Mesenchymal stem cell (in vitro differentiated cells and primary cell): ENCODE results near the gene GARIN1A.

Source experiments
- DNase-seq: peaks from one replicate; pipeline ENCODE4 v3.0.0-alpha.2; 2013
- H2AFZ ChIP-seq: one replicate; pipeline ENCODE4 v1.6.1; 2013; ENCODE audit warnings: low read depth, mild to moderate bottlenecking, control low read depth, inconsistent platforms, low read length, moderate library complexity
- H2AK5ac ChIP-seq: 2 replicates; pipeline ENCODE4 v1.6.1; 2013; ENCODE audit warnings: low read length, moderate library complexity, mild to moderate bottlenecking, inconsistent platforms; ENCODE audit not compliant: severe bottlenecking
- H2BK120ac ChIP-seq: one replicate; pipeline ENCODE4 v1.6.1; 2013; ENCODE audit warnings: low read depth, mild to moderate bottlenecking, inconsistent platforms, low read length, moderate library complexity
- H2BK12ac ChIP-seq, 2 experiments: one replicate each; pipeline ENCODE4 v1.6.1; 2013; ENCODE audit warnings: inconsistent platforms in 2 of 2, low read length in 2 of 2, mild to moderate bottlenecking in 2 of 2, moderate library complexity in 2 of 2, control low read depth in 1 of 2
- H2BK15ac ChIP-seq: one replicate; pipeline ENCODE4 v1.6.1; 2013; ENCODE audit warnings: mild to moderate bottlenecking, low read depth, inconsistent platforms; ENCODE audit not compliant: poor library complexity, severe bottlenecking
- H2BK5ac ChIP-seq: 2 replicates; pipeline ENCODE4 v1.6.1; 2013; ENCODE audit warnings: low read depth, mild to moderate bottlenecking, low read length, control low read depth, inconsistent platforms; ENCODE audit not compliant: poor library complexity, severe bottlenecking
- H3K14ac ChIP-seq, 2 experiments: one replicate each; pipeline ENCODE4 v1.6.1; 2013; ENCODE audit warnings: inconsistent platforms in 2 of 2, low read length in 2 of 2, control low read depth in 1 of 2, mild to moderate bottlenecking in 1 of 2, moderate library complexity in 1 of 2
- H3K18ac ChIP-seq, 2 experiments: one replicate each; pipeline ENCODE4 v1.6.1; 2013; ENCODE audit warnings: inconsistent platforms in 2 of 2, low read length in 2 of 2, control low read depth in 1 of 2, low read depth in 1 of 2, mild to moderate bottlenecking in 1 of 2
- H3K23ac ChIP-seq, 2 experiments: one replicate each; pipeline ENCODE4 v1.6.1; 2013; ENCODE audit warnings: inconsistent platforms in 2 of 2, low read length in 2 of 2, mild to moderate bottlenecking in 2 of 2, moderate library complexity in 2 of 2, control low read depth in 1 of 2
- H3K27ac ChIP-seq: 2 replicates; pipeline ENCODE4 v1.5.1; 2013; ENCODE audit warnings: mild to moderate bottlenecking, moderate library complexity, low read length, control low read depth, inconsistent platforms; ENCODE audit not compliant: poor library complexity, severe bottlenecking
- H3K27me3 ChIP-seq, 2 experiments: 2 replicates each; pipeline versions ENCODE4 v1.6.1 to v1.7.0; 2013; ENCODE audit warnings: low read length in 2 of 2, mild to moderate bottlenecking in 2 of 2, moderate library complexity in 2 of 2, control low read depth in 1 of 2, inconsistent platforms in 1 of 2; ENCODE audit not compliant: control insufficient read depth in 1 of 2, insufficient read depth in 1 of 2
- H3K36me3 ChIP-seq, 2 experiments: 2 replicates each; pipeline versions ENCODE4 v1.6.1 to v1.7.0; 2013; ENCODE audit warnings: low read length in 2 of 2, control low read depth in 1 of 2, inconsistent platforms in 1 of 2, low read depth in 1 of 2, mild to moderate bottlenecking in 1 of 2; ENCODE audit not compliant: insufficient read depth in 2 of 2, control insufficient read depth in 1 of 2
- H3K4ac ChIP-seq, 2 experiments: one replicate each; pipeline ENCODE4 v1.6.1; 2013; ENCODE audit warnings: inconsistent platforms in 2 of 2, low read length in 2 of 2, mild to moderate bottlenecking in 2 of 2, moderate library complexity in 2 of 2, control low read depth in 1 of 2, low read depth in 1 of 2
- H3K4me1 ChIP-seq: 2 replicates; pipeline ENCODE4 v1.6.1; 2013; ENCODE audit warnings: low read depth, low read length, control low read depth; ENCODE audit not compliant: control insufficient read depth, insufficient read depth
- H3K4me2 ChIP-seq: 2 replicates; pipeline ENCODE4 v1.6.1; 2013; ENCODE audit warnings: low read length, mild to moderate bottlenecking, inconsistent platforms; ENCODE audit not compliant: poor library complexity, severe bottlenecking
- H3K4me3 ChIP-seq, 2 experiments: 2 replicates each; pipeline versions ENCODE4 v1.5.1 to v1.7.0; 2013; ENCODE audit warnings: low read length in 2 of 2, mild to moderate bottlenecking in 2 of 2, control low read depth in 1 of 2, low read depth in 1 of 2; ENCODE audit not compliant: insufficient read depth in 1 of 2
- H3K79me1 ChIP-seq: replicated peaks from 2 replicates; pipeline ENCODE4 v1.6.1; 2013; ENCODE audit warnings: mild to moderate bottlenecking, control low read depth, low read length, inconsistent platforms; ENCODE audit not compliant: poor library complexity, severe bottlenecking
- H3K9ac ChIP-seq: 2 replicates; pipeline ENCODE4 v1.7.0; 2013; ENCODE audit warnings: mild to moderate bottlenecking, low read length, moderate library complexity
- H3K9me3 ChIP-seq: 2 replicates; pipeline ENCODE4 v1.7.0; 2013; ENCODE audit warnings: mild to moderate bottlenecking, low read length; ENCODE audit not compliant: control insufficient read depth
- H4K8ac ChIP-seq: one replicate; pipeline ENCODE4 v1.6.1; 2013; ENCODE audit warnings: inconsistent platforms, mild to moderate bottlenecking, low read length, moderate library complexity
- H4K91ac ChIP-seq: one replicate; pipeline ENCODE4 v1.6.1; 2013; ENCODE audit warnings: mild to moderate bottlenecking, low read length, inconsistent platforms
- WGBS: methylation state at CpG from one replicate; pipeline ENCODE4 v1.1.7; 2013; ENCODE audit warnings: mixed read lengths; 5-methylcytosine and 5-hydroxymethylcytosine counted together

GARIN1A gene

DNA sequence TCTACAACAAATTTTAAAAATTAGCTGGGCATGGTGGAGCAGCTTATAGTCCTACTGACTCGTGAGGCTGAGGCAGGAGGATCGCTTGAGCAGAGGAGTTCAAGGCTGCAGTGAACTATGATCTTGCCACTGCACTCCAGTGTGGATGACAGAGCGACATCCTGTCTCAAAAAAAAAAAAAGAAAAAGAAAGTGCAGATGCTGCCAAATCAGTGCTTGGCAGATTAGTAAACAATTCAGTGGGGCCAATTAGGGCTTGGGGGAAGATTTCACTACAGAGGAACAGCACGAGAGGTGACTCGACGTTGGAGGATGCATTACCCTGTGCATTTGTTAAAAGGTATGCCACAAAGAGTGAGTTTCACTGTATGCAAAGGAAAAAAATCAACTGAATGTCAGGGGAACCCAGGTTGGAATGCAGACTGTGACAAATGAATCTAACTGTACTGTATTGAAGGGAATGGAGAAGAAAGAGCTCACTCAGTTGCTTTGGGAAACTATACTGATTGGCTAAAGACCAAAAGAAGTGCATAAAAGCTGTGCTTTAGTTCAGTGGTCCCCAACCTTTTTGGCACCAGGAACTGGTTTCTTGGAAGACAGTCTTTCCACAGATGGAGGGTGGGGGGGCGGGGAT lies 31.6 kb downstream of the GARIN1A start:
- no peak overlapping the region for H4K8ac ChIP-seq
- H3K27me3 ChIP-seq, result peaks cover 0 to 7% of the 10 kb centered on the region in 2 experiments
- no peak overlapping the region for H2AFZ ChIP-seq
- H2BK5ac ChIP-seq, result no peak overlapping the region
- H3K36me3 ChIP-seq, result no peaks in the 10 kb centered on the region
- no peak overlapping the region for H3K27ac ChIP-seq
- peak overlapping the region in 1 of 2 experiments; percentile 83 for H3K23ac ChIP-seq
- H3K14ac ChIP-seq, result no peak overlapping the region
- peak; percentile 20 for DNase-seq
- H3K18ac ChIP-seq, result no peak overlapping the region
- no peak overlapping the region for H3K4me2 ChIP-seq
- H3K79me1 ChIP-seq, result no peaks in the 10 kb centered on the region
- WGBS, result 43% methylated on average over 6 of the region's 7 CpGs
- no peaks in the 10 kb centered on the region for H3K9me3 ChIP-seq
- H3K4me1 ChIP-seq, result no peaks in the 10 kb centered on the region
- H4K91ac ChIP-seq, result no peak overlapping the region
- H2BK12ac ChIP-seq, result no peak overlapping the region
- no peak overlapping the region for H3K4ac ChIP-seq
- H3K9ac ChIP-seq, result no peak overlapping the region
- H2AK5ac ChIP-seq, result no peak overlapping the region
- no peak overlapping the region for H2BK15ac ChIP-seq
- H3K4me3 ChIP-seq, result no peak overlapping the region
- H2BK120ac ChIP-seq, result no peak overlapping the region

DNA sequence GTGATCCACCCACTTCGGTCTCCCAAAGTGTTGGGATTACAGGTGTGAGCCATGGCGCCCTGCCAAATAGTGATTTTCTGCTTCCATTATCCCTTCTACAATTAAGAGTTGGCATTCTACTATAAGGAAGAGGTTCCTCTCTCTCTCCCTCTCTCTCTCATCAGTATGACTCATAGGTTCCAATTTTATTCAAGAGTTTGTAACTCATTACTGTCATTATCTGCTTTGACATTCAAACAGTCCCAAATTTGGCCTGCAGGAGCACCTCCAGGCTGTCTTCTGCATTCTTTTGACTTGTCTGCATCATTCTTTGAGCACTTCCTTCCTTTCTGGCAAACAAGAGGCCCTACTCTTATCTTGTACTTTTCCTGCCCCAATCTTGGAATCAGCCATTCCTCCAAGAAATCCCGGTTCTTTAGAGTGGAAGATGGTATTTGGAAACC lies 33.8 kb downstream of the GARIN1A start:
- no peaks in the 10 kb centered on the region for H3K4me1 ChIP-seq
- no peak overlapping the region for H3K4me3 ChIP-seq
- H2BK15ac ChIP-seq, result no peak overlapping the region
- no peak overlapping the region for H3K9ac ChIP-seq
- H3K18ac ChIP-seq, result no peak overlapping the region
- H3K9me3 ChIP-seq, result no peaks in the 10 kb centered on the region
- H2AFZ ChIP-seq, result no peak overlapping the region
- no peaks in the 10 kb centered on the region for H3K36me3 ChIP-seq
- no peak overlapping the region for H4K91ac ChIP-seq
- H2AK5ac ChIP-seq, result no peak overlapping the region
- no peak overlapping the region for H3K23ac ChIP-seq
- DNase-seq, result peak; percentile 53
- H3K27ac ChIP-seq, result no peak overlapping the region
- no peak overlapping the region for H3K14ac ChIP-seq
- H2BK12ac ChIP-seq, result no peak overlapping the region
- no peak overlapping the region for H4K8ac ChIP-seq
- H3K4ac ChIP-seq, result no peak overlapping the region
- no peak overlapping the region for H2BK5ac ChIP-seq
- no peaks in the 10 kb centered on the region for H3K79me1 ChIP-seq
- H2BK120ac ChIP-seq, result no peak overlapping the region
- H3K27me3 ChIP-seq, result peaks cover 0 to 2% of the 10 kb centered on the region in 2 experiments
- WGBS, result 85% methylated on average over 2 of the region's 3 CpGs
- H3K4me2 ChIP-seq, result no peak overlapping the region

DNA sequence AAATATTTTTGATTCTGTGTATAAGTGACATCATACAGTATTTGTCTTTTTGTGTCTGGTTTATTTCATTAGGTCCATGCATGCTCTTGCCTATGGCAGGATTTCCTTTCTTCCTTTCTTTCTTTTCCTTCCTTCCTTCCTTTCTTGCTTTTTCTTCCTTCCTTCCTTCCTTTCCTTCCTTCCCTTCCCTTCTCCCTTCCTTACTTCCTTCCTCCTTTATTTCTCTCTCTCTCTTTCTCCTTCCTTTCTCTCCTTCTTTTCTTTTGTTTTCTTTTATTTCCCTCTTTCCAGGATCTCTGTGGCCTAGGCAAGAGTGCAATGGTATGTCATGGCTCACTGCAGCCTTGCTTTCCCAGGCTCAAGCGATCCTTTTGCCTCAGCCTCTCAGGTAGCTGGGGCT lies 35.7 kb downstream of the GARIN1A start:
- H3K4ac ChIP-seq, result no peak overlapping the region
- DNase-seq, result no peak
- no peak overlapping the region for H3K23ac ChIP-seq
- H3K36me3 ChIP-seq, result no peaks in the 10 kb centered on the region
- H4K8ac ChIP-seq, result no peak overlapping the region
- no peaks in the 10 kb centered on the region for H3K79me1 ChIP-seq
- no peak overlapping the region for H2BK5ac ChIP-seq
- no peak overlapping the region for H3K14ac ChIP-seq
- no peaks in the 10 kb centered on the region for H3K27me3 ChIP-seq
- H3K4me3 ChIP-seq, result no peak overlapping the region
- no peak overlapping the region for H2BK12ac ChIP-seq
- no peak overlapping the region for H4K91ac ChIP-seq
- no peak overlapping the region for H2AK5ac ChIP-seq
- H2BK15ac ChIP-seq, result no peak overlapping the region
- peaks cover 4% of the 10 kb centered on the region for H3K9me3 ChIP-seq
- 57% methylated on average over 1 of the region's 1 CpG for WGBS
- H3K18ac ChIP-seq, result no peak overlapping the region
- H3K27ac ChIP-seq, result no peak overlapping the region
- no peak overlapping the region for H2AFZ ChIP-seq
- H3K4me2 ChIP-seq, result no peak overlapping the region
- H3K4me1 ChIP-seq, result no peaks in the 10 kb centered on the region
- no peak overlapping the region for H2BK120ac ChIP-seq
- H3K9ac ChIP-seq, result no peak overlapping the region

DNA sequence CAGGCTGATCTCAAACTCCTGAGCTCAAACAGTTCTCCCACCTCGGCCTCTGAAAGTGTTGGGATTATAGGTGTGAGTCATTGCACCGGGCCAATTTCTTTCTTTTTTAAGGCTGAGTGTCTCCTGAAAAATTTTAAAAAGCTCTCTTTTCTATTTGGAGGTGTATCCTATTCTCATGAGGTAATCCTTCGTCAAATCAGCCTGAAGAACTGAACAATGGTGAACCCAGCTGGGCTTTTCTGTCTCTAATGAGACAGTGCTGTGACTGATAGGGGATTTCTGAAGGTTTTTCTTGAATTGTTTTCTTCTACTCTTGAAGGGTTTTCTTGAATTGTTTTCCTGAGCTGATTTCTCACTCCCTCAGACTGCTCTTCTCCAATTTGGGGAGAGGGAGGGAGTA lies 36.1 kb downstream of the GARIN1A start:
- Histone ChIP-seq H3K4me1 (no peaks in the 10 kb centered on the region), H3K23ac (no peak overlapping the region), H3K36me3 (no peaks in the 10 kb centered on the region), H2BK12ac (no peak overlapping the region), H4K91ac (no peak overlapping the region), H4K8ac (no peak overlapping the region), H2BK5ac (no peak overlapping the region), H3K4ac (no peak overlapping the region), H3K79me1 (no peaks in the 10 kb centered on the region), H2BK120ac (no peak overlapping the region), H2AK5ac (no peak overlapping the region), H3K4me2 (no peak overlapping the region), H3K27me3 (no peaks in the 10 kb centered on the region), H2BK15ac (no peak overlapping the region), H3K14ac (no peak overlapping the region), H3K9ac (no peak overlapping the region), H2AFZ (no peak overlapping the region), H3K27ac (no peak overlapping the region), H3K9me3 (peaks cover 6% of the 10 kb centered on the region), H3K4me3 (no peak overlapping the region), H3K18ac (no peak overlapping the region)
- 67% methylated on average over 2 of the region's 3 CpGs for WGBS
- no peak for DNase-seq
